ENCODE measurements around the gene EHBP1L1.

The EHBP1L1 gene

GRCh38 chr11:65621460-65621859 lies 45.6 kb downstream of the EHBP1L1 start:
- no peak for TF ChIP-seq CTCF (IDR thresholded peaks at IDR 0.05)

GRCh38 chr11:65622011-65622410 lies 46.2 kb downstream of the EHBP1L1 start:
- TF ChIP-seq CTCF (IDR thresholded peaks at IDR 0.05) = no peak

GRCh38 chr11:65623177-65623576 lies 47.3 kb downstream of the EHBP1L1 start:
- no peak for TF ChIP-seq CTCF (IDR thresholded peaks at IDR 0.05)

GRCh38 chr11:65623852-65624616 lies 48.2 kb downstream of the EHBP1L1 start:
- TF ChIP-seq CTCF (IDR thresholded peaks at IDR 0.05) = no peak

- no peak for TF ChIP-seq CTCF (IDR thresholded peaks at IDR 0.05)
Measured at GRCh38 chr11:65624931-65625627, 49.2 kb downstream of the EHBP1L1 start.

- peak; percentile 58 for TF ChIP-seq CTCF (IDR thresholded peaks at IDR 0.05)
Measured at GRCh38 chr11:65625628-65626342, 49.9 kb downstream of the EHBP1L1 start.

GRCh38 chr11:65627202-65627601 lies 51.3 kb downstream of the EHBP1L1 start:
- no peak for TF ChIP-seq CTCF (IDR thresholded peaks at IDR 0.05)

Data from LNCAP (cell line).